Lower leg skin (tissue), 3 donors: ENCODE data around the gene OBSCN.

Experiments used
- CTCF ChIP-seq, 3 donors: fragments of 450-650 bp; IDR thresholded peaks; one replicate each; pipeline ENCODE4 v1.5.1; 2016; ENCODE audit warnings: antibody characterized with exemption in 3 of 3, mild to moderate bottlenecking in 3 of 3, moderate library complexity in 2 of 3
- POLR2A ChIP-seq, 2 donors: fragments of 450-650 bp; IDR thresholded peaks; one replicate each; pipeline ENCODE4 v1.6.1; 2016 to 2017; ENCODE audit warnings: antibody characterized with exemption in 2 of 2, mild to moderate bottlenecking in 1 of 2, moderate library complexity in 1 of 2

- TF ChIP-seq CTCF (IDR thresholded peaks at IDR 0.05) (no peak), POLR2A (IDR thresholded peaks at IDR 0.05) (no peak)
Observed at GRCh38 chr1:228375578-228376261, 167.9 kb downstream of the OBSCN start.
